ENCODE data around the gene ADISSP.

Gene ADISSP

GRCh38 chr20:3753501-3754275, 13.9 kb downstream of the ADISSP start:
- no peak for DNase-seq

- peak; percentile 9 to 46 for DNase-seq
Measured at GRCh38 chr20:3753098-3753497, 14.5 kb downstream of the ADISSP start.

DNA sequence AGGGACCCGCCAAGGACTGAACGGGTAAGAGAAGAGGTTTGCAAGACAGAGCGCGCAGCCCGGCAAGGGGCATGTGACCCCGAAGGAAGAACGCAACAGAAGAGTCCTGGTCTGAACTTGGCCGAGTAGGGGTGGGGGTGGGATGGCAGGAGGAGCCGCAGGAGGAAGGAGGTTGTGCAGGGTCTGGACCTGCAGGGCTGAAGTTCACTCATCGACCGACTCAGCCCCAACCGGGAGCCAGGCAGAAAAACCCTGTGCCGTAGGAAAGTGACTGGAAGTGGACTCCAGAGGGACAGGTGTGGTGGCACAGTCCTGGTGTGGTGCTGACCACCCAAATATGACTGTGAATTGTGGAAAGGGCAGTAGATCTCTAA, 15.2 kb downstream of the ADISSP start:
- DNase-seq: no peak

GRCh38 chr20:3751675-3752385, 15.7 kb downstream of the ADISSP start:
- DNase-seq: no peak

DNA sequence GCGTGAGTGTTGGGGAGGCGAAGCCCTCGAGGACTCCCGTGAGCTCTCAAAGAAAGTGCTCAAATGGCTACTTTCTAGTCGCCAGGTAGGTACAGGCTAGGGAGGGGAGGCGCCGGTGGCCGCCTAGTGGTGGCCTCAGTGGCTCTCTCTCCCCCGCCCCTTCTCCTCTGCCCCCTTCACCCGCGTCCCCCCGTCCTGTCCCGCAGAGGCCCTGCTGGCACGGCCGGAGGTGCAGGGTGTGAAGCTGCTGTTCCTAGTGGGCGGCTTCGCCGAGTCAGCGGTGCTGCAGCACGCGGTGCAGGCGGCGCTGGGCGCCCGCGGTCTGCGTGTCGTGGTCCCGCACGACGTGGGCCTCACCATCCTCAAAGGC, 16.3 kb downstream of the ADISSP start:
- DNase-seq: no peak

GRCh38 chr20:3749689-3750531, 17.6 kb downstream of the ADISSP start:
- no peak for DNase-seq

- DNase-seq: no peak
Measured at GRCh38 chr20:3749087-3749688, 18.4 kb downstream of the ADISSP start.

GRCh38 chr20:3748073-3748472, 19.5 kb downstream of the ADISSP start:
- DNase-seq: no peak

DNA sequence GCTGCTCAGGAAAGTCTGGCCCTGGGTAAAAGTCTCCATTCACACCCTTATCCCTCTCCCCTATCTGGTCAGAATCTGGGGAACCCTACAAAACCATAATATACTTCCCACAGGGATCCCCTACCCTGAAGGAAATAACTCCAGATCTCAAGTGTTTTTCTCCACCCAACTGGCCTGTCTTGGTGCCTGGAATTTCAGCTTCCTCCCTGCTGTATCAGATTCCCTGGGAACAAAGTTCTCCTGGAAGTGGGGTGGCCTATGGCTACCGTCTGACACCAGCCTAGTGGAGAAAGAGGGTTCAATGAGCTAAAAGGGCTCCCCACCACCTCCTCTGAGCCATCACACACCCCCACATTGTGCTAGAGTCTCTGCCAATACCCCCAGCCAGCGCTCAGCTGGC, 20.1 kb downstream of the ADISSP start:
- no peak for DNase-seq

DNA sequence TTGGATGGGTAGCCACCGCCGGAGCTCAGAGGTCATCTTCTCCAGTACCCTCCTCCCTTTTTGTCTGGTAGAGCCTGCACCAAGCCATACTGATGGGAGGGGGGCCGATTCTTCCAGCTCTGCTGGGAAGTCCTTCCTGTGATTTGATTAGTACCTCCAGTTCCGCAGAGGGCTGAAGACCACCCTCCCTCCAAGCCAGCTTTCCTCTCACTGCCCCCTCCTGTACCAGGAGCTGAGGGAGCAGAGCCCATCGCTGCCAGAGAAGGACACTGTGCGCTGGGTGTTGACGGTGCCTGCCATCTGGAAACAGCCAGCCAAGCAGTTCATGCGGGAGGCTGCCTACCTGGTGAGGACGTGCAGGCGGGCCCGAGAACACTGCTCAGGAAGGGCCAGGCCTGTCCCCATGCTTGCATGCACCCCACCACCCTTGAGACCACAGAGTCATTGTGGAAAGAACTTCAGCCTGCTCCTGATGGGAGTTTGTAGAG, 21.8 kb downstream of the ADISSP start:
- no peak for DNase-seq

DNA sequence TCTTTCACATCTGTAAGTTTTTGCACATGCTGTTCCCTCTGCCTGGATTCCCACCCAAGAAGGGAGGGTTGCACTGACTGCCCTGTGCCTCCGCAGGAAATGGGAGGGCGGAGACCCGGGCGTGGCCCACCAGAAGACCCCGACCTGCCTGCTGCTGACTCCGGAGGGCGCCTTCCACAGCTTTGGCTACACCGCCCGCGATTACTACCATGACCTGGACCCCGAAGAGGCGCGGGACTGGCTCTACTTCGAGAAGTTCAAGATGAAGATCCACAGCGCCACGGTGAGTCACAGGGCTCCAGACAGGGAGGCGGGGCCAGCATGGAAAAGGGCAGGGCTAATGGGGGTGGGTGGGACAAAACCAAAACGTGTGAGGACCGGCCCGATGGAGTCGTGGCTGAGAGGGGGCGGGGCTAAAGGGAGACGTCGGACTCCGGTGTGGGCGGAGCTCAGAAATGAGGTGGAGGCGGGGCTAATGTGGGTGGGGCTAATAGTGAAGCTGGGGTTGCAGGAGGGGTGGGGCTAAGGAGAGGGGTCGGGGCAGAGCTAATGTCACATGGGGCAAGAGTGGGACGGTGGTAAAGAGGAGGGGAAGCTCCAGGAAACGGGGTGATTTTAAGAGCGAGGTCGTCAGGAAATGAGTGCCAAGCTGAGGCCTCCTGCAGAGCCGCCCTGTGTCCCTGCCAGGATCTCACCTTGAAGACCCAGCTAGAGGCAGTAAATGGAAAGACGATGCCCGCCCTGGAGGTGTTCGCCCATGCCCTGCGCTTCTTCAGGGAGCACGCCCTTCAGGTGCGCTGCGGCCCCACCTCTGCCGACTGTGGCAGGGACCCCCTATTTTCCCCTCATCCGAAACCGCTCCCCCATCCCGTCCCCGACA, 22.5 kb downstream of the ADISSP start:
- DNase-seq: peak in 1 of 2 donors; percentile 74

GRCh38 chr20:3744037-3744436, 23.5 kb downstream of the ADISSP start:
- DNase-seq: no peak

DNA sequence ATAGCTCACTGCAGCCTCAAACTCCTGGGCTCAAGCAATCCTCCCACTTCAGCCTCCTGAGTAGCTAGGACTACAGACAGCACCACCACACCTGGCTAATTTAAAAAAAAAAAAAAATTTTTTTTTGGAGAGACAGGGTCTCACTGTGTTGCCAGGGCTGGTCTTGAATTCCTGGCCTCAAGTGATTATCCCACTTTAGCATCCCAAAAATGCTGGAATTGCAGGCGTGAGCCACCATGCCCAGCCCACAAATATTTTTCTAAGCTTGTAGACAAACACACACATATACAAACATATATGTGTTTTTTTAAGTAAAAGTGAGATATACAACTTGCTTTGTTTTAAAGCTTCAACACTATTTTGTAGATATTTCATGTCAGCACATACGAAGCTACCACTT, 24.3 kb downstream of the ADISSP start:
- no peak for DNase-seq

GRCh38 chr20:3741836-3742458, 25.6 kb downstream of the ADISSP start:
- DNase-seq: no peak

- DNase-seq: no peak
Measured at GRCh38 chr20:3740615-3741301, 26.8 kb downstream of the ADISSP start.

GRCh38 chr20:3739926-3740451, 27.6 kb downstream of the ADISSP start:
- DNase-seq: no peak

- no peak for DNase-seq
Measured at GRCh38 chr20:3739054-3739925, 28.3 kb downstream of the ADISSP start.

GRCh38 chr20:3738111-3739053, 29.2 kb downstream of the ADISSP start:
- DNase-seq: no peak

Data from bone marrow (tissue), 2 donors.